ENCODE data around the gene LRBA. TPM values are rescaled to one million over a fixed set of nuclear protein-coding genes. Genes with fewer than 3 reads are reported as not detected.

Gene LRBA
- total and polyA plus RNA-seq, 2 donors (not counting 3 experiments of a cell fraction or from before 2014, with no cell fraction given), result 18.0 to 35.1 TPM

DNA sequence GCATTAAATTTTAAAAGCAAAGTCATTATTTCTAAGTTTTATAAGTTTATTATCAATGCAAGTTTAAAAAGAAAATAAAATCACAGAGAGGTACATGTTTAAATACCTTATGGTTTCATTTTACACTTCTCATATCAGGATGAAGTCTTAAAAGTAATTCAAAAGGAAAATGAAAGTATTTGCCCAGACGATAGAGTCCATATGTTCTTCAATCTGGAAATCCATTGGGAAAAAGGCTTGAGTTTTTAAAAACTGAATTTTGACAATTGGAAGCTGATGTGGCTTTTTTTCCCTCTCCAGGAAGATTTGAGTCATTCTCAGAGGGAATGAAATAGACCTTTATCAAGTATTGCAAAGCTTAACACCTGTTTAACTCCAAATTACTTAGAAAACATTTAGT is 396.0 kb downstream of the LRBA start:
- H3K4me3 ChIP-seq (replicated peaks in 1 of 3; ENCODE audit: insufficient read depth in 1 of 3, low read depth in 1 of 3, low read length in 3 of 3), result no peak overlapping the region
- no peaks in the 10 kb centered on the region for H3K36me3 ChIP-seq (ENCODE audit: control insufficient read depth in 2 of 2, extremely low read depth in 1 of 2, insufficient read depth in 2 of 2, low read length in 2 of 2)
- H3K9me3 ChIP-seq (replicated peaks; ENCODE audit: control insufficient read depth, insufficient read depth, low read length), result no peaks in the 10 kb centered on the region
- H2AFZ ChIP-seq (ENCODE audit: low read depth, low read length), result no peak overlapping the region
- no peak overlapping the region for H3K4me2 ChIP-seq (ENCODE audit: insufficient read depth, low read length)
- TF ChIP-seq GATA2 (IDR thresholded peaks at IDR 0.05; ENCODE audit: insufficient read depth, insufficient read length, low read depth, low read length) (no peak), JUN (IDR thresholded peaks at IDR 0.05; ENCODE audit: borderline replicate concordance, insufficient read depth, insufficient read length, low read depth) (no peak), POLR2AphosphoS5 (IDR thresholded peaks at IDR 0.05; ENCODE audit: insufficient read depth, low read depth, low read length) (no peak), FOS (IDR thresholded peaks at IDR 0.05; ENCODE audit: borderline replicate concordance, insufficient read depth, low read length) (no peak), POLR2A (IDR thresholded peaks at IDR 0.05; ENCODE audit: low read depth, low read length) (no peak), MYC (IDR thresholded peaks at IDR 0.05; ENCODE audit: low read depth, low read length) (no peak), EZH2 (IDR thresholded peaks at IDR 0.05; ENCODE audit: borderline replicate concordance, low read depth, low read length, severe bottlenecking) (no peak)
- TF ChIP-seq, protein P1, sequence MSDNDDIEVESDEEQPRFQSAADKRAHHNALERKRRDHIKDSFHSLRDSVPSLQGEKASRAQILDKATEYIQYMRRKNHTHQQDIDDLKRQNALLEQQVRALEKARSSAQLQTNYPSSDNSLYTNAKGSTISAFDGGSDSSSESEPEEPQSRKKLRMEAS (IDR thresholded peaks at IDR 0.05; ENCODE audit: insufficient read depth, insufficient read length), result no peak
- TF ChIP-seq, protein P2, sequence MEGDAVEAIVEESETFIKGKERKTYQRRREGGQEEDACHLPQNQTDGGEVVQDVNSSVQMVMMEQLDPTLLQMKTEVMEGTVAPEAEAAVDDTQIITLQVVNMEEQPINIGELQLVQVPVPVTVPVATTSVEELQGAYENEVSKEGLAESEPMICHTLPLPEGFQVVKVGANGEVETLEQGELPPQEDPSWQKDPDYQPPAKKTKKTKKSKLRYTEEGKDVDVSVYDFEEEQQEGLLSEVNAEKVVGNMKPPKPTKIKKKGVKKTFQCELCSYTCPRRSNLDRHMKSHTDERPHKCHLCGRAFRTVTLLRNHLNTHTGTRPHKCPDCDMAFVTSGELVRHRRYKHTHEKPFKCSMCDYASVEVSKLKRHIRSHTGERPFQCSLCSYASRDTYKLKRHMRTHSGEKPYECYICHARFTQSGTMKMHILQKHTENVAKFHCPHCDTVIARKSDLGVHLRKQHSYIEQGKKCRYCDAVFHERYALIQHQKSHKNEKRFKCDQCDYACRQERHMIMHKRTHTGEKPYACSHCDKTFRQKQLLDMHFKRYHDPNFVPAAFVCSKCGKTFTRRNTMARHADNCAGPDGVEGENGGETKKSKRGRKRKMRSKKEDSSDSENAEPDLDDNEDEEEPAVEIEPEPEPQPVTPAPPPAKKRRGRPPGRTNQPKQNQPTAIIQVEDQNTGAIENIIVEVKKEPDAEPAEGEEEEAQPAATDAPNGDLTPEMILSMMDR (IDR thresholded peaks at IDR 0.05; ENCODE audit: extremely low read depth in 1 of 2, insufficient read depth in 1 of 2, low read depth in 1 of 2, low read length in 2 of 2), result no peak
- H3K4me1 ChIP-seq (ENCODE audit: control insufficient read depth, extremely low read depth, insufficient read depth, low read length), result no peaks in the 10 kb centered on the region
- POLR2A ChIA-PET, result no interaction called here
- H3K9ac ChIP-seq (replicated peaks; ENCODE audit: extremely low read depth, insufficient read depth, low read length), result no peak overlapping the region
- no peaks in the 10 kb centered on the region for H3K27me3 ChIP-seq (ENCODE audit: control insufficient read depth in 2 of 2, insufficient read depth in 2 of 2, low read length in 2 of 2)
- H4K20me1 ChIP-seq (replicated peaks; ENCODE audit: control insufficient read depth, extremely low read depth, insufficient read depth, low read length), result no peaks in the 10 kb centered on the region
- no peaks in the 10 kb centered on the region for H3K79me2 ChIP-seq (ENCODE audit: control insufficient read depth, insufficient read depth, low read length)
- CTCF ChIA-PET, result interaction anchor here (1.5 kb wide), 1 partner anchor 13 kb away, joined by 3 read pairs; no protein-coding TSS in a partner anchor
- FAIRE-seq, result peak; percentile 38
- no peaks in the 10 kb centered on the region for H3K9me1 ChIP-seq (replicated peaks; ENCODE audit: control insufficient read depth, extremely low read depth, insufficient read depth, low read length)
- dilution Hi-C loops (cut with MboI; ENCODE audit: extremely low pct_ligation_motif_present, low sequenced_read_pairs), result no loop called here
- intact Hi-C loops (cut with micrococcal nuclease), result no loop called here
- H3K27ac ChIP-seq (ENCODE audit: insufficient read depth, low read depth, low read length), result no peak overlapping the region
- BruUV-seq (replicated peaks), result no TSS peak
- no peak for DNase-seq (ENCODE audit: low read depth, low spot score)
